Smooth muscle cell (in vitro differentiated cells): ENCODE results near the gene DNAJB12. TPM values are rescaled to one million over a fixed set of nuclear protein-coding genes. Genes with fewer than 3 reads are reported as not detected.
A peak's percentile ranks its signal among the peaks of the same experiment; 100 is the strongest.
"Not testable (repeated sequence)": the region's sequence is repeated elsewhere in the genome, so short reads cannot be mapped to it uniquely, and the experiment has no call there.

ENCODE experiments used
- DNase-seq: peaks from one replicate; lab custom pipeline; 2025; ENCODE audit not compliant: unreplicated experiment; lab: John Stamatoyannopoulos, UW
- H2AFZ ChIP-seq: fragments of 200-600 bp; sonication (generic); 2 replicates; pipeline ENCODE4 v1.6.0; 2016; ENCODE audit warnings: antibody characterized with exemption, low read depth, mild to moderate bottlenecking
- H3F3A ChIP-seq: fragments of 200-600 bp; sonication (generic); 2 replicates; pipeline ENCODE4 v1.6.0; 2017; ENCODE audit warnings: antibody characterized with exemption, low read depth
- H3K27ac ChIP-seq: fragments of 200-600 bp; sonication (generic); 2 replicates; pipeline ENCODE4 v1.5.1; 2016; ENCODE audit warnings: low read depth, mild to moderate bottlenecking
- H3K27me3 ChIP-seq: fragments of 200-600 bp; sonication (generic); 2 replicates; pipeline ENCODE4 v1.6.1; 2016; ENCODE audit warnings: low read depth, mild to moderate bottlenecking
- H3K36me3 ChIP-seq: fragments of 200-600 bp; sonication (generic); 2 replicates; pipeline ENCODE4 v1.5.1; 2016; ENCODE audit warnings: low read depth
- H3K4me1 ChIP-seq: fragments of 200-600 bp; sonication (generic); 2 replicates; pipeline ENCODE4 v1.5.1; 2016; ENCODE audit warnings: low read depth
- H3K4me2 ChIP-seq: fragments of 200-600 bp; sonication (generic); 2 replicates; pipeline ENCODE4 v1.6.0; 2016; ENCODE audit warnings: mild to moderate bottlenecking
- H3K4me3 ChIP-seq: fragments of 200-600 bp; sonication (generic); 2 replicates; pipeline ENCODE4 v1.5.1; 2016; ENCODE audit warnings: mild to moderate bottlenecking
- H3K79me2 ChIP-seq: fragments of 200-600 bp; sonication (generic); 2 replicates; pipeline ENCODE4 v1.6.0; 2016; ENCODE audit warnings: low read depth, mild to moderate bottlenecking
- H3K9ac ChIP-seq: fragments of 200-600 bp; sonication (generic); 2 replicates; pipeline ENCODE4 v1.6.0; 2016; ENCODE audit warnings: low read depth
- H3K9me3 ChIP-seq: fragments of 200-600 bp; sonication (generic); replicated peaks from 2 replicates; pipeline ENCODE4 v1.5.1; 2016; ENCODE audit warnings: low read depth
- H4K20me1 ChIP-seq: fragments of 200-600 bp; sonication (generic); 2 replicates; pipeline ENCODE4 v1.6.0; 2016; ENCODE audit warnings: low read depth
- WGBS: methylation state at CpG from one replicate; pipeline ENCODE4 v1.1.7; 2016; ENCODE audit warnings: low lambda C conversion rate; 5-methylcytosine and 5-hydroxymethylcytosine counted together
- polyA plus RNA-seq: library from polyadenylated mRNA; unstranded; fragments of >200 nt; fragmentation: Nextera tagmentation; extraction: Ambion mirVana; gene quantifications from 2 replicates; pipeline ENCODE4 v1.2.1, GENCODE V29; 2016
- total RNA-seq: library from RNA; depleted of rRNA; stranded (reverse); fragments of >200 nt; gene quantifications from 2 replicates; pipeline ENCODE4 v1.2.3, GENCODE V29; 2014
- TF ChIP-seq, protein P1 (sequence below): fragments of 200-600 bp; sonication (generic); IDR thresholded peaks from 2 replicates; pipeline ENCODE4 v1.5.1; 2017; ENCODE audit warnings: borderline replicate concordance, mild to moderate bottlenecking, antibody characterized with exemption; ENCODE audit not compliant: insufficient read depth, poor library complexity, severe bottlenecking

DNAJB12 gene
- total RNA-seq (12.5 and 14.3 TPM in 2 replicates), polyA plus RNA-seq (24.5 and 26.7 TPM in 2 replicates)

DNA sequence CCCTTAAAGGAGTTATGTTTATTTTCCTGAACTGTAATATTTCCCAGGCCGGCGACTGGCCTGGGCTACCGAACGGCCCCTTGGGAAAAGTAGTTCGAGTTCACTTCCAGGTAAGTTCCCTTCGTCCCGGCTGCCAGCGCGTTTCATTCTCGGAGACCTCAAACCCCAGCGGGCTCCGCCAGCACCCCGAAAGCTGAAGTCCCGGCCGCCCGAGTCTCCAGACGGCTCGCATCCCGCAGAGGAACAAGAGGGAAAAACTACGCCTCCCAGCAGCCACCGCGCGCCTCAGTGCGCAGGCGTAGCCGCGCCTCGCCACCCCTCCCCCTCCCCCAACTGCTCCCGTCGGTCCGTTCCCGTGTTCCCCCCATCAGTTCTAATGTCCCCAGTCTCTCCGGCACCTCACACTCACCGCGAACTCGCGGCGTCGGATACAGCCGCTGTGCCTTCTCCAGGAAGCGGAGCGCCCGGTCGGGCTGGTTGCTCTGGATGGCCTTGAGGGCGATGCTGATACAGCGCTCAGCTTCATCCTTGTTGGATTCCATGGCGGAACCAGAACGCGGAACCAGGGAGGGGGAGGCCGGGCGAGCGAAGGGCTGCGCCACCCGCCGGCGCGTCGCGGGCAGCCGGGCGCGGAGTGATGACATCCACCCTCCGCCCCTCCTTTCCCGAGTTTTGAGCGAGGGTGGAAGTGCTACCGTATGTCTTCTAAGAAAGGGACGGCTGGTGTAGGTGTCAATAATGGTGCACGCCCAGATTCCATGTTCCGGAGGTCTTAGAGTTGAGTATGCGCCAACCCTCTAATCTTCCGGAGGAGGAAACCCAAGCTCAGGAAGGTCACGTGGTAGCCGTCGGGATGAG lies at the start of gene DNAJB12:
Gene DNAJB12 (minus strand): TSS at position 564 of the 858 bp plus-strand sequence. CDS start 22 bp downstream, at position 542.
- Histone ChIP-seq H3K4me2 (peak within 1 kb of the TSS; percentile 89), H2AFZ (peak within 1 kb of the TSS; percentile 82), H3K4me3 (peak within 1 kb of the TSS; percentile 91), H3K36me3 (no peaks in the 10 kb centered on the region), H3K4me1 (peaks cover 7% of the 10 kb centered on the region), H3K27ac (peak within 1 kb of the TSS; percentile 97), H4K20me1 (peaks cover 16% of the 10 kb centered on the region), H3K9me3 (no peaks in the 10 kb centered on the region), H3K27me3 (no peaks in the 10 kb centered on the region), H3K9ac (peak within 1 kb of the TSS; percentile 99), H3K79me2 (peaks cover 32% of the 10 kb centered on the region), H3F3A (no peaks in the 10 kb centered on the region)
- 1% methylated on average over 70 of the region's 74 CpGs for WGBS
- peak; percentile 98 for DNase-seq
- TF ChIP-seq, protein P1, sequence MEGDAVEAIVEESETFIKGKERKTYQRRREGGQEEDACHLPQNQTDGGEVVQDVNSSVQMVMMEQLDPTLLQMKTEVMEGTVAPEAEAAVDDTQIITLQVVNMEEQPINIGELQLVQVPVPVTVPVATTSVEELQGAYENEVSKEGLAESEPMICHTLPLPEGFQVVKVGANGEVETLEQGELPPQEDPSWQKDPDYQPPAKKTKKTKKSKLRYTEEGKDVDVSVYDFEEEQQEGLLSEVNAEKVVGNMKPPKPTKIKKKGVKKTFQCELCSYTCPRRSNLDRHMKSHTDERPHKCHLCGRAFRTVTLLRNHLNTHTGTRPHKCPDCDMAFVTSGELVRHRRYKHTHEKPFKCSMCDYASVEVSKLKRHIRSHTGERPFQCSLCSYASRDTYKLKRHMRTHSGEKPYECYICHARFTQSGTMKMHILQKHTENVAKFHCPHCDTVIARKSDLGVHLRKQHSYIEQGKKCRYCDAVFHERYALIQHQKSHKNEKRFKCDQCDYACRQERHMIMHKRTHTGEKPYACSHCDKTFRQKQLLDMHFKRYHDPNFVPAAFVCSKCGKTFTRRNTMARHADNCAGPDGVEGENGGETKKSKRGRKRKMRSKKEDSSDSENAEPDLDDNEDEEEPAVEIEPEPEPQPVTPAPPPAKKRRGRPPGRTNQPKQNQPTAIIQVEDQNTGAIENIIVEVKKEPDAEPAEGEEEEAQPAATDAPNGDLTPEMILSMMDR: no peak

GRCh38 chr10:72395581-72395980 lies 40.9 kb upstream of the DNAJB12 start:
- H3K4me3 ChIP-seq, H3F3A ChIP-seq: not testable (repeated sequence)
- 89% methylated on average over 3 of the region's 3 CpGs for WGBS

GRCh38 chr10:72392571-72392970 lies 37.9 kb upstream of the DNAJB12 start:
- Histone ChIP-seq H3K9me3 (no peaks in the 10 kb centered on the region), H3K4me1 (no peaks in the 10 kb centered on the region), H2AFZ (no peak overlapping the region), H3K4me2 (no peak overlapping the region), H3K27me3 (no peaks in the 10 kb centered on the region), H3K9ac (no peak overlapping the region), H4K20me1 (no peaks in the 10 kb centered on the region), H3K36me3 (no peaks in the 10 kb centered on the region), H3K27ac (no peak overlapping the region), H3K4me3 (no peak overlapping the region), H3F3A (no peaks in the 10 kb centered on the region), H3K79me2 (no peaks in the 10 kb centered on the region)
- no peak for DNase-seq
- TF ChIP-seq, protein P1: no peak
- 90% methylated on average over 1 of the region's 1 CpG for WGBS

More at GRCh38 chr10:72395581-72395980, 40.9 kb upstream of the DNAJB12 start:
- not testable (repeated sequence) for H3K36me3 ChIP-seq, H3K27me3 ChIP-seq, H3K9ac ChIP-seq, H3K79me2 ChIP-seq, H3K9me3 ChIP-seq, H3K4me1 ChIP-seq, H3K4me2 ChIP-seq, H4K20me1 ChIP-seq, DNase-seq, H2AFZ ChIP-seq, H3K27ac ChIP-seq

DNA sequence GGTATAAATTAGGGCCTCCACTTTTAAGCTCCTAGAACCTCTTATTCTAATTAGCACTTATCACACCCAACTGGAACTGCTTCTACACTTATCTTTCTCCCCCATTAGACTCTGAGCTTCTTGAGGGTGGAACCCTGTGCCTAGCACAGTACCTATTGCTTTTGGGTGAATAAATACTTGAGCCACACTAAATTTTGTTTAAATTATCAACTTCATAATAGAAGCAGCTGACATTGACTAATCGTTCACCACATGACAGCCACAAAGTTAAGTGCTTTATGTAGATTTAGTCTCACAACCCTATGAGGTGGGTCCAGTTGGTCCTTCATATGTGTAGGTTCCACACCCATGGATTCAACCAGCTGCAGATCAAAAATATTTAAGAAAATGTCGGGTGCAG lies 36.0 kb upstream of the DNAJB12 start:
- DNase-seq: no peak
- H3K27ac ChIP-seq: no peak overlapping the region
- H3F3A ChIP-seq: no peaks in the 10 kb centered on the region
- H3K9me3 ChIP-seq: no peaks in the 10 kb centered on the region
- H3K4me2 ChIP-seq: no peak overlapping the region
- no peaks in the 10 kb centered on the region for H3K27me3 ChIP-seq
- 94% methylated on average over 2 of the region's 2 CpGs for WGBS
- TF ChIP-seq, protein P1: no peak
- H3K36me3 ChIP-seq: no peaks in the 10 kb centered on the region
- no peaks in the 10 kb centered on the region for H3K79me2 ChIP-seq
- H3K9ac ChIP-seq: no peak overlapping the region
- H3K4me3 ChIP-seq: no peak overlapping the region
- no peak overlapping the region for H2AFZ ChIP-seq
- H3K4me1 ChIP-seq: no peaks in the 10 kb centered on the region
- H4K20me1 ChIP-seq: no peaks in the 10 kb centered on the region
